SH-SY5Y (cell line): ENCODE measurements around the gene ADCY5.

ENCODE experiments used
- GATA2 ChIP-seq: IDR thresholded peaks from 2 replicates; pipeline ENCODE4 v1.6.1; 2011; ENCODE audit warnings: mild to moderate bottlenecking, low read depth, low read length
- GATA3 ChIP-seq: IDR thresholded peaks from 2 replicates; pipeline ENCODE4 v1.6.1; 2011; ENCODE audit warnings: low read depth, mild to moderate bottlenecking, low read length, moderate library complexity

GRCh38 chr3:123292321-123293310 is 156.3 kb downstream of the ADCY5 start:
- TF ChIP-seq GATA2 (no peak), GATA3 (no peak)
